HG02623 (cell line): ENCODE data around the gene SLC44A5.
"Not testable (repeated sequence)": the region's sequence is repeated elsewhere in the genome, so short reads cannot be mapped to it uniquely, and the experiment has no call there.

Experiments
- ATAC-seq: cut with Tn5 transposase; IDR thresholded peaks from one replicate; pipeline ENCODE4 v1.9.1; 2021; ENCODE audit warnings: moderate library complexity; ENCODE audit not compliant: unreplicated experiment

SLC44A5 gene

DNA sequence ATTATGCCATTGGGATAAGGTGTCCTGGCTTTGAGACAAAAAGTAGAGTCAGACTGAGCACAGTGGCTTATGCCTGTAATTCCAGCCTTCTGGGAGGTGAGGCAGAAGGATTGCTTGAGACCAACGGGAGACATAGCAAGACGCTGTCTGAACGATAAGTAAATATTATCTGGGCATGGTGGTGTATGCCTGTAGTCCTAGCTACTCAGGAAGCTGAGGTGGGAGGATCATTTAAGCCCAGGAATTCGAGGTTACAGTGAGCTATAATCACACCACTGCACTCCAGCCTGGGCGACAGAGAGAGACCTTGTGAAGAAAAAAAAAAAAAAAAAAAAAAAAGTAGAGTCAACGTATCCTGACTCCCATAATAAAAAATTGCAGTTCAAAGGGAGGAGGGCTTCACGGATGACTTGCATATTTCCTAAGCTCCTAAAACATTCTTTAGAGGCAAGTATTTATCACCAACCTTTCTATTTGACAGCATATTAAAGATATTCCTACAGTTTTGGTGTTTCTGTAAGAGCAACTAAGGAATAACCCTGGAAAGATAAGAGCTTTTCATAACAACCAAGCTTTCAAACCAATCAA is 141.2 kb downstream of the SLC44A5 start:
- no peak for ATAC-seq

DNA sequence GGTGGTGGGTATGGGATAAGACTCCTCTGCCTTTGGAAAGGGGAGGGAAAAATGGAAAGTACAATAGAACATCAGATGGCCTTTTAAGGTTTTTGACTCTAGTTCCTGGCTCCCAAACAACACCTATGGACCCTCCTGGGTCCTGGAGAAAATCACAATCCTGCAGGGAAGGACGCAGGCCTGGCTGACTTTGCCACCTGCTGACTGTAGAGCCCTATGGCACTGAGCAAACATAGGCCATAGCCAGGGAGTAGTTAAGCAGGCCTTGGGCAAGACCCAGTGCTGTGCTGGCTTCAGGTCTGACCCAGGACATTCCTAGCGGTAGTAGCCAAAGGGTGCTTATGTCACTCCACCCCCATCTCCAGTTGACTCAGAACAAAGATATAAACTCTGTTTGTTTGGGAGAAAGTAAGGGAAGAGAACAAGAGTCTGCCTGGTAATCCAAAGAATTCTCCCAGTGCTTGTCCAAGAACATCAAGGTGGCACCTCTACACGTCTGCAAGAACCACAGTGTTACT is 149.0 kb downstream of the SLC44A5 start:
- no peak for ATAC-seq

DNA sequence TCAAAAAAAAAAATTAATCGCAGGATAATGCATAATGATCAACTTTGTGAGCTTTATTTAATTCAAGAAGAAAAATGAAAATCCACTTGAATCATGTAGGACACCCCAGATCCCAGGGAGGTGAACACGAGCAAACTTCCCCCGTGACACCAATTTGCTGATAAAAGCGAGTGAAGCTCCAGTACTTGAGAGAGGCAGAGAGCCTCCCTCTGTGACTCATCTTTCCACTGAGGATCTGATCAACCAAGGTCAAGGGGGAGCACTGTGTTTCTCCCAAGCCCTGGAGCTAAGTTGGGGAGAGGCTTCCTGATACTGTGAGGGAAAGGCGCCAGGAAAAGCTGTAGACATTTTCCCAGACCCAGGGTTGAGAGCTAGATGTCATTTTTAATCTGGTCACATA is 160.9 kb downstream of the SLC44A5 start:
- ATAC-seq = no peak

DNA sequence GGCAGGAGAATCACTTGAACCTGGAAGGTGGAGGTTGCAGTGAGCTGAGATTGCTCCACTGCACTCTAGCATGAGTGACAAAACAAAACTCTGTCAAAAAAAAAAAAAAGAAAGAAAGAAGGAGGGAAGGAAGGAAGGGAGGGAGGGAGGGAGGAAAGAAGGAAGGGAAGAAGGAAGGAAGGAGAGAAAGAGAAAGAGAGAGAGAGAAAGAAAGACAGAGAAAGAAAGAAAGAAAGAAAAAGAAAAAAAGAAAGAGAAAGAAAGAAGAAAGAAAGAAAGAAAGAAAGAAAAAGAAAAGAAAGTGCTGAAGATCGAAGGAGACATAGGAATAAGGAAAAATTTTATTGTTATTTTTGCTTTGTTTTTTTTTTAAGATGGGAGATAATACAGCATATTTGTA is 166.7 kb downstream of the SLC44A5 start:
- ATAC-seq = no peak

DNA sequence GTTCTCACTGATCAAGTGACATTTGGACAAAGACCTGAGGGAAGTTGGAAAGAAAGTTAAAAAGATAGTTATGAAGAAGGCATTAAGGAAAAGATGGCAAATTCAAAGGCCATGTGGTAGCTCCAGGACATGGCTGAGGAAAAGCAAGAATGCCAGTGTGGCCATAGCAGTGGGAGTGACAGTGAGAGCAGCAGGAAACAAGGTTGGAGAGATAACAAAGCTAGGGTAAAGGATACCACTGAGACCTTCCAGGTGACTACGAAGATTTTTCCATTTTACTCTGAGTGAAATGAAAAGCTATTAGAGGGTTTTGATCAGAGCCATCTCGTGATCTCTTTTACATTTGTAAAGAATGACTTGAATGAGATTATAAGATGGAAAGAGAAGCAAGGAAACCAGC is 170.6 kb downstream of the SLC44A5 start:
- no peak for ATAC-seq

DNA sequence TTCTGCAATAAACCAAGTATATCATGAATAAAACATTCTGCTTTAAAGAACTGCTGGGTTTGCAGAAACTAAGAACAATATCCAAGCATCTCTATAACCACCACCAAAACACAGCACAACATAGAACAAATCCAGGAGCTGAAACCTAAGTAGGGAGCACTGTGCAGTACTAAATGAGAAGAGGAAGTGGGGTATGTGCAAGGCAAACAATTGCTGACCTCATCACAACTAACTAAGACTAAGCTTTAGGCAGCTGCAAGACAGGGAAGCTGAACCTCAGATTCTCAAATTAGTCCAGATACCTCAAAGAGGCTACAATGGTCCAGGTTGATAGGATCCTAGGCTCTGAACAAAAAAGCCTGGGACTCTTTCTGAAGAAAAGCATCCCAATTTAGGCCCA is 172.6 kb downstream of the SLC44A5 start:
- ATAC-seq = no peak

DNA sequence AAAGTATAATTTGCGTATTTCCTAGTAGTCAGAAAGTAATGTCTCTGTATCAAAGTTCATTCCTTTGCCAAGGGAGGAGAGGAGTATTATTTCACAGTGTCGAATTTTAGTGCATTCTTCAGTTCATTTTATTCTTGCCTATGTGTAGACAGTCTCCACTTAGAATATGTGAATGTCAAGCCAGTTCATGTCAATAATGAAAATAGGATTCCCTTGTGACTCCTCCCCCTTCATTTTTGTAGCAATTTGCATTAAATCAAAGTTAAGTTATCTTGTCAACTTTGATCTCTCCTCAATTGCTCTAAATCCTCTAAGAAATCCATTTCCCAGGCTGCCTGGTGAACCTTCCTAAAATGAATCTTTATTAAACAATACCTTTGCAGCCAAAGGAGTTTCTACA is 179.1 kb downstream of the SLC44A5 start:
- no peak for ATAC-seq

DNA sequence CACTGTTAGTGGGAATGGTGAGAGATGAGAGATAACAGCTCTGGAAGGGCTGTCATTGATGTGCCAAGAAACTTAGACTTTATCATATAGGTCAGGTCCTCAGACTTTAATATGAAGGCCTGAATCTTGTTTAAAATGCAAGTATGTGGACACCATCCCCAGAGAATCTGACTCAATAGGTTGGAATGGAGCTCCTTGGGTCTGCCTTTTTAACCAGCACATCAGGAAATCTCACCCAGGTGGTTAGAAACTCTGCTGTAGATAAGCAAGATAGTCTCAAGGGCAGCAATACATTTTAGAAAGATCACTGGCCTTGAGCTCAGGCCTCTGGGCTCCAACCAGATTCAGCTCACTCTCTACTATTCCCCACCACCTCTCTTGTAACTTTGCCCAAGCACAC is 180.4 kb downstream of the SLC44A5 start:
- no peak for ATAC-seq

DNA sequence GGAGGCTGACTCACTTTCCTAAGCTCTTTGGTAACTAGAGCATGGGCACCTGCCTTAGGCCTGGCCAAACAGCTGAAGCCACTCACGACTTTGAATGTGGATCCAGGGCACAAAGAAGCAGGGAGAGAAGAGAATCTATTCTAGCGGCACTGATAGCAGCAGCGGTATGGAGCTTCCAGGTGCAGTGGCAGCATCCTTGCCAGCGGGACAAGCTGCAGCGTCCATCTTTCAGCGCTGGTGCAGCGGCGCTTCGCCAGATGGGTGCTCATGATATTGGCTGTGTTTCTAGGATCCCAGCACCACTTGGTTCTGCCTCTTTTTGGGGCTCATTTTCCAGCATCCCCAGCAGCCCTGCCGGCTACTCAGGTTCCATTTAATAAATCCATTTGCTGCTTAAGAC is 184.2 kb downstream of the SLC44A5 start:
- no peak for ATAC-seq

DNA sequence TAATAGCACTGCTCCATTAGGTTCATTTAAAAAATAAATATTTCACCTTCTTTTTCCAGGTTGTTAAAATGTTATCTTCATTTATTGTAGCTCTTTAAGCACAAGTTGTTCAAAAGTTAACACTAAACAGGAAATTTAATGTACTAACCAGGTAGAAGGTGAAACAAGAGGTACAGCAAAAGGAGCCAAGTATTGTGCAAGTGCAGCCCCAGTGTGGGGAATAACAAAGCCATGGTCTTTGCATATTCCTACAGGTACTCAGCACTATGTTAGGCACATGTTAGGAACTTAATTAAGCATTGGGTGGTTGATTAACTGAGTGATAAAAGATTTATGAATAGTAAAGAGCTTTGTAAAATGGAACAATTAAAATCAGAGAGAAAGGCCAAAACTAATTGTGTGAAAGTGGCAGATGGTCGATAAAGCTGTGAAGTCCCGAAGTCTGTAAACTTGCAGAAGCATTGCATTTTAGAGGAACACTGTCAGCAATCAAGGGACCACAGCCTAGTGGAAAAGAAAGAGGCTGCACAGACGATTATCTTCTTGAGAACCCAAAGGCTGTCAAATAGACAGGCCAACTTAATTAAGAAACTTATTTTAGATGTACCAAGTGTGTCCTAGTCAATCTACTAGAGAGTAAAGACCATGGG is 185.8 kb downstream of the SLC44A5 start:
- no peak for ATAC-seq

DNA sequence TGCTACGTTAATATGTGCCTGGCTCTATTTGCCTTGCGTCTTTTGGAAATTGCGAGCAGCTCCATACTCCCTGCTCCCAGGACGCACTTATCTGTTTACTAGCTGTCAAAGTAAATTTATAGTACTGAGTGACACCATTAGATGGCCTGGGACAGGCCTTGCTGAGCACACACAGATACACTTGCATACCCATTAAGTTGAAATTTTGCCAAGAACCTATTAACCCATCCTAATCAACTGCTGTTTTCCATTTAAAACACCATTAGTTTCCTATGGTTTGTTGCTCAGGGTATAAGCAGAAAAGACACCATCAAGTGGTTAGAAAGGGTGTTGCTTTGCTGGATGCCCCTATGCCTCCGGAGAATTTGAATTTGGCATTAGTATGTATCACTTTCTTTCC is 187.3 kb downstream of the SLC44A5 start:
- no peak for ATAC-seq

DNA sequence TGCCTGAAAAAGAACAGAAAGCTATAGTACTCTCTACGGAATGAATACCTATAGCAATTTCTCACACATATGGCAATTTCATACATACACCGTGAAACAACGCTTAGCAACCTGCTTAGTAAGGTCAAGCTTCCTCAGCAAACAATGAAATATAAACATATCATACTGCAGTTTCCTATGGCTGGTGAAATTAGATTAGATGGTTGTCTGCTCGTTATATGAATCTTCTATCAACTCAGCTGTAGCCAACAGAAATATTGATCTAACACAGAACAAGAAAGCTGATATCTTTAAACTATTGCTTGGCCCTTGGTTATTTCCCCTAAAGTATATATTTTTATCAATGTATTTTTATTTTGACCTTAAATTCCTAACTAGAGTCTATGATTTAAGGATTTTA is 187.8 kb downstream of the SLC44A5 start:
- no peak for ATAC-seq

DNA sequence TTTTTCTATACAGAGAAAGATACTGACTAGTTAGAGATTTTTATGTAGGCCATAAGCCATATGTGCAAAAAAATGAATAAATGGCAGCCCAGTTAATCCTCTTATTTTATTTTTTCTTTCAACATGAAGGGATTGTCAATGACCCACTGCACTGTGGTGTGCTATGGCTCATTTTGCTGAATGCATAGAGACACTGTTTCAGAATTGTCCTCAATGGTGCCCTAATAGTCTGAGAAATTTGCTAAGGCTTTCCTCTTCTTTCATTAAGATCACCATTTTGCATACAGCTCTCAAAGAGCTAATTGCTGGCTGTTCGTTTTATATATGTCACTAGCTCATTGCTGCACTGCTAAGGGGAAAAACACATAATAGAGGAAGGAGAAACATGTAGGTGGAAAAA is 189.5 kb downstream of the SLC44A5 start:
- ATAC-seq = no peak

DNA sequence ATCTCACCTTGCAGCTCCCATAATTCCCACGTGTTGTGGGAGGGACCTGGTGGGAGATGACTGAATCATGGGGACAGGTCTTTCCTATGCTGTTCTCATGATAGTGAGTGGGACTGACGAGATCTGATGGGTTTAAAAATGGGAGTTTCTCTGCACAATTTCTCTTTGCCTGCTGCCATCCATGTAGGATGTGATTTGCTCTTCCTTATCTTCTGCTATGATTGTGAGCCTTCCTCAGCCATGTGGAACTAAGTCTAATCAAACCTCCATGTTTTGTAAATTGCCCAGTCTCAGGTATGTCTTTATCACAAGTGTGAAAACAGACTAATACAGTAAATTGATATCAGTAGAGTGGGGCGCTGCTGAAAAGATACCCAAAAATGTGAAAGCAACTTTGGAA is 195.7 kb downstream of the SLC44A5 start:
- ATAC-seq = no peak

DNA sequence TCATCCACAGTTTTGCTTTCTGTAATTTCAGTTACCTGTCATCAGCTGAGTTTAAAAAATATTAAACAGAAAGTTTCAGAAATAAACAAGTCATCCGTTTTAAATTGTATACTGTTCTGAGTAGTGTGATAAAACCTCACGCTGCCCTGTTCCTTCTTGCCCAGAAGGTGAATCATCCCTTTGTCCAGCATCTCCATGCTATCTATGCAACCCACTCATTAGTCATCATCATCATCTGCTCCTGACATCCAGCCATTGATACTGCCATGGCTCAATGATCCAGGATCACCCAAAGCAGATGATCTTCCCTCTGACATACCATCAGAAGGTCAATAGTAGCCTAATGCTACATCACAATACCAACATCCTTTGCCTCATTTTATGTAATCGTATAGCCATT is 198.3 kb downstream of the SLC44A5 start:
- no peak for ATAC-seq

DNA sequence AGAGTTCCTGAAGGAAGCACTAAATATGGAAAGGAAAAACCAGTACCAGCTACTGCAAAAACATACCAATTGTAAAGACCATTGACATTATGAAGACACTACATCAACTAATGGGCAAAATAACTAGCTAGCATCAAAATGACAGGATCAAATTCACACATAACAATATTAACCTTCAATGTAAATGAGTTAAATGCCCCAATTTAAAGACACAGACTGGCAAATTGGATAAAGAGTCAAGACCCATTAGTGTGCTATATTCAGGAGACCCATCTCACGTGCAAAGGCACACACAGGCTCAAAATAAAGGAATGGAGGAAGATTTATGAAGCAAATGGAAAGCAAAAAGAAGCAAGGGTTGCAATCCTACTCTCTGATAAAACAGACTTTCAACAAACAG is 206.2 kb downstream of the SLC44A5 start:
- not testable (repeated sequence) for ATAC-seq

DNA sequence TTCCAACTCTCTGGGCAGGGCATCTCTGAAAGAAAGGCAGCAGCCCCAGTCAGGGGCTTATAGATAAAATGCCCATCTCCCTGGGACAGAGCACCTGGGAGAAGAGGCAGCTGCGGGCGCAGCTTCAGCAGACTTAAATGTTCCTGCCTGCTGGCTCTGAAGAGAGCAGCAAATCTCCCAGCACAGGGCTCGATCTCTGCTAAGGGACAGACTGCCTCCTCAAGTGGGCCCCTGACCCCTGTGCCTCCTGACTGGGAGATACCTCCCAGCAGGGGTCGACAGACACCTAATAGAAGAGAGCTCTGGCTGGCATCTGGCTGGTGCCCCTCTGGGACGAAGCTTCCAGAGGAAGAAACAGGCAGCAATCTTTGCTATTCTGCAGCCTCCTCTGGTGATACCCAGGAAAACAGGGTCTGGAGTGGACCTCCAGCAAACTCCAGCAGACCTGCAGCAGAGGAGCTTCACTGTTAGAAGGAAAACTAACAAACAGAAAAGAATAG is 207.7 kb downstream of the SLC44A5 start:
- ATAC-seq = not testable (repeated sequence)

DNA sequence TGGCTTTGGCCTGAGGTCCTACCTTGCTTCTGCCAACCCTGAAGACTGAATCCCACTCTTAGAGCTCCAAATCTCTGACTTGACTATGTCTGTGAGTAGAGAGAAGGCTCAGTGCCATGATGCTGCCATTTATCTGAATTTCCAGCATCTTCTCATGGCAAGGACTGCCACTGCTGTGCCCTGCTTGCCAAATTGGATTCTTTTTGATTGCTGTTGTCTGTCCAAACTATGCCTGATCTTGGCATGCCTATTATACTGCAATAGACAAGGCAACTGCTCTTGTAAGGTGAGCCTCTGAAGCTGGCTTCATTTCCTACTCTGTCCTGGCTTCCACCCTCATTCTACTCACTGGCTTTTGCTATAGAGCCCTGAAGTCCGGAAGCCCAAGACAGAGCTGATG is 210.2 kb downstream of the SLC44A5 start:
- ATAC-seq = no peak

DNA sequence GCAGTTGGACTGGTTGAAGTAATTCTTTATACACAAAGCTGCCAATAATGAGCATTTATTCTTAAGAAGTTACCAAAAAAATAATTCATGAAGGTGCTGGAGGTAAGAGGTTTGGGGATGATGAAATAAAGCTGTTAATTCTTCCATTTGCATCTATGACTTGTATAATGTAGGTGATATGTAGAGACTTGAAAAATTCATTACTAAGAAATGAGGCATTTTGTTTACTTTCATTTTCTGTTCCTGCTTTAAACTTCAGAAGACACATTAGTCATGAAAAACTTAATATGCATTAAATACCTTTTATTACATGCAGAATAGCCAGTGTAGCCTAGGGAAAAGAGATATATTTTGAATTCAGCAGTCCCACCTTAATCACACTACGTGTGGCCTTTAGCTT is 214.2 kb downstream of the SLC44A5 start:
- ATAC-seq = no peak

DNA sequence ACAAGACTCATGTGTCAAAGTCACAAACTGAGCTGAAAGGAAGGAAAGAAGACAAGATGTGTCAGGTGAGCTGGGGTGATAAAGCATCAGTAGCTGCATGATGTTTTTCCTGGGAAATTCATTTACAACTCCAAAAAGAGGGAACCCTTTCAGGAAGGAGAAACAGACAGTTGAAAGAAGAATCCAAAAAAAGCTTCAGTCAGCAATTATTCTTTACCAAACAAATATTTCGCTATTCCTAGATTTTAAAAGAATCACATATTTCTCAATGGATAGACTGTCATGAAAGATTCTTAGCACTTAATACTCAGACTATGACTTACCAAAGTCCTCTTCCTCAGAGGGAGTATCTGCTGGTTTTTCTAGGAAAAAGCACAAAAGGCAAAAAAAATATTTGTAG is 214.7 kb downstream of the SLC44A5 start:
- ATAC-seq = no peak

DNA sequence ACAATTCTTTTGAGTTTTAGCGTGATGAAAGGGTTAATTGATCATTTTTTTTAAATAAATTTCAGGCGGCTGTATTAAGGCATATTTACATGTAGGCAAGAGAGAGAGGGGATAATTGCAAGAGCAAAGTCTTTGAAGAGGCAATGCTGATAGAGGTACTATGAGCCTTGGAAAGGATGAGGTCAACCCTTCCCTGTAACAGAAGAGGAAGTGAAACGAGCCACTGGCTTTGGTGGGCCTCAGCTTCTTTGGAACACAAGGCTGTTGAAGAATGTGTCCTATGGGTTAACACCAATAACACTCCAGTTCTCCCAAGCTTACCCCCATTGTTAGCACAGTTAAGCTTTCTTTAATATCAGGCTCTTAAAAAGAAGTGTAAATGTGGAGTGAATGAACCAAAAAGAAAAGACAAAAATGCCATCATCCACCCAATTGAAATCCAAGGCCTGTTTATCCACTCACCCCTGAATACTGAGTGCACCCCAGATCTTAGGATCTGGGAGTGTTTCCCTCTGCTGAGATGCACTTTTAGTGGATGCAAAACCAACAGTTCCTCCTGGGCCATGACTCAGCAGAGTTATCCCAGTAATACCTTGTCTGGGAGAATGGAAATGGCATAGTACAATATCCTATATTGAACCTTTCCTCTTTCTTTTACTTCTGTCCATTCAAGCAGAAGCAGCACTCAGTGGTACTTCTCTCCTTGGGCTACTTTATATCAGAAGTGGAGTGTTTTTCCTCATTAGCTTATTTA is 216.4 kb downstream of the SLC44A5 start:
- ATAC-seq = peak; percentile 49

DNA sequence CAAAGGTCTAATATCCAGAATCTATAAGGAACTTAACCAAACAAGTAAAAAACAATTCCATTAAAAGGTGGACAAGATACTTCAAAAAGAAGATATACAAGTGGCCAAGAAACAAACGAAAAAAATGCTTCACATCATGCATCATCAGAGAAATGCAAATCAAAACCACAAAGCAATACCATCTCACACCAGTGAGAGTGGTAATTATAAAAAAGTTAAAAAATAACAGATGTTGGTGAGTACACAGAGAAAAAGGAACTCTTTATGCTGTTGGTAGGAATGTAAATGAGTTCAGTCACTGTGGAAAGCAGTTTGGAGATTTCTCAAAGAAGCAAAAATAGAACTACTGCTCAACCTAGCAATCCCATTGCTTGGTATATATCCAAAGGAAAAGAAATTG is 218.6 kb downstream of the SLC44A5 start:
- peak; percentile 87 for ATAC-seq
